ENCODE results near the gene SERPINB10. TPM values are rescaled to one million over a fixed set of nuclear protein-coding genes. Genes with fewer than 3 reads are reported as not detected.

The SERPINB10 gene
- total RNA-seq, 1 experiment from 2014 or later = not detected

- no peaks in the 10 kb centered on the region for H3F3A ChIP-seq (ENCODE audit: low read length, unreplicated experiment)
- POLR2A ChIA-PET (ENCODE audit: unreplicated experiment) = no interaction called here
- DNase-seq (no peak), ATAC-seq (no peak)
- no peaks in the 10 kb centered on the region for H3K27me3 ChIP-seq (ENCODE audit: low read length)
- H4K20me1 ChIP-seq (ENCODE audit: low read length) = no peaks in the 10 kb centered on the region
- no peaks in the 10 kb centered on the region for H3K36me3 ChIP-seq (ENCODE audit: low read depth, low read length)
- no peak overlapping the region for H2AFZ ChIP-seq (ENCODE audit: low read length)
- H3K9ac ChIP-seq (ENCODE audit: low read length) = no peak overlapping the region
- intact Hi-C loops (cut with micrococcal nuclease) = no loop called here
- no peaks in the 10 kb centered on the region for H3K9me3 ChIP-seq (ENCODE audit: low read length)
- no peaks in the 10 kb centered on the region for H3K79me2 ChIP-seq (ENCODE audit: low read length)
- no peak for TF ChIP-seq EZH2 (IDR thresholded peaks at IDR 0.05; ENCODE audit: low read length, unreplicated experiment)
- no peak for TF ChIP-seq CTCF (conservative IDR thresholded peaks at IDR 0.05; ENCODE audit: low read depth, low read length)
- TF ChIP-seq EZH2phosphoT487 (IDR thresholded peaks at IDR 0.05; ENCODE audit: borderline replicate concordance, low read length) = no peak
- H3K9me2 ChIP-seq (replicated peaks; ENCODE audit: low read length) = no peaks in the 10 kb centered on the region
- BruUV-seq (replicated peaks) = no TSS peak
- H3K4me2 ChIP-seq (ENCODE audit: low read length) = no peak overlapping the region
- CTCF ChIA-PET = no interaction called here
- H3K4me1 ChIP-seq (ENCODE audit: insufficient read depth, low read length) = peaks cover 3% of the 10 kb centered on the region; the same call in 1 of the 2 replicates
- H3K27ac ChIP-seq (ENCODE audit: low read length) = no peak overlapping the region
- H3K4me3 ChIP-seq (ENCODE audit: low read length) = no peak overlapping the region
Observed at GRCh38 chr18:63872586-63872985, 35.2 kb upstream of the SERPINB10 start.

- Histone ChIP-seq H3K4me2 (ENCODE audit: low read length) (no peak overlapping the region), H3F3A (ENCODE audit: low read length, unreplicated experiment) (peaks cover 2% of the 10 kb centered on the region), H2AFZ (ENCODE audit: low read length) (no peak overlapping the region), H3K27me3 (ENCODE audit: low read length) (no peaks in the 10 kb centered on the region), H3K4me1 (ENCODE audit: insufficient read depth, low read length) (peaks cover 20% of the 10 kb centered on the region), H3K4me3 (ENCODE audit: low read length) (no peak overlapping the region), H3K36me3 (ENCODE audit: low read depth, low read length) (no peaks in the 10 kb centered on the region), H3K9me3 (ENCODE audit: low read length) (no peaks in the 10 kb centered on the region), H3K27ac (ENCODE audit: low read length) (no peak overlapping the region), H4K20me1 (ENCODE audit: low read length) (no peaks in the 10 kb centered on the region), H3K9me2 (replicated peaks; ENCODE audit: low read length) (no peaks in the 10 kb centered on the region), H3K79me2 (ENCODE audit: low read length) (no peaks in the 10 kb centered on the region), H3K9ac (ENCODE audit: low read length) (no peak overlapping the region)
- DNase-seq (no peak), ATAC-seq (no peak)
- intact Hi-C loops (cut with micrococcal nuclease) = no loop called here
- POLR2A ChIA-PET (ENCODE audit: unreplicated experiment) = no interaction called here
- BruUV-seq (replicated peaks) = no TSS peak
- TF ChIP-seq EZH2phosphoT487 (IDR thresholded peaks at IDR 0.05; ENCODE audit: borderline replicate concordance, low read length) (no peak), EZH2 (IDR thresholded peaks at IDR 0.05; ENCODE audit: low read length, unreplicated experiment) (no peak), CTCF (conservative IDR thresholded peaks at IDR 0.05; ENCODE audit: low read depth, low read length) (no peak)
- CTCF ChIA-PET = no interaction called here
Observed at GRCh38 chr18:63878343-63878742, 29.4 kb upstream of the SERPINB10 start.

GRCh38 chr18:63878925-63879324, 28.8 kb upstream of the SERPINB10 start:
- H3K9me3 ChIP-seq (ENCODE audit: low read length) = no peaks in the 10 kb centered on the region
- ChIA-PET POLR2A (ENCODE audit: unreplicated experiment) (no interaction called here), CTCF (no interaction called here)
- no peaks in the 10 kb centered on the region for H3K36me3 ChIP-seq (ENCODE audit: low read depth, low read length)
- H3K9me2 ChIP-seq (replicated peaks; ENCODE audit: low read length) = no peaks in the 10 kb centered on the region
- H3K9ac ChIP-seq (ENCODE audit: low read length) = no peak overlapping the region
- TF ChIP-seq CTCF (conservative IDR thresholded peaks at IDR 0.05; ENCODE audit: low read depth, low read length) = no peak
- TF ChIP-seq EZH2phosphoT487 (IDR thresholded peaks at IDR 0.05; ENCODE audit: borderline replicate concordance, low read length) = no peak
- no peak for TF ChIP-seq EZH2 (IDR thresholded peaks at IDR 0.05; ENCODE audit: low read length, unreplicated experiment)
- H3K79me2 ChIP-seq (ENCODE audit: low read length) = no peaks in the 10 kb centered on the region
- intact Hi-C loops (cut with micrococcal nuclease) = no loop called here
- H3K4me1 ChIP-seq (ENCODE audit: insufficient read depth, low read length) = peaks cover 26% of the 10 kb centered on the region
- ATAC-seq (no peak), DNase-seq (no peak)
- no peak overlapping the region for H2AFZ ChIP-seq (ENCODE audit: low read length)
- no peaks in the 10 kb centered on the region for H3K27me3 ChIP-seq (ENCODE audit: low read length)
- peaks cover 2% of the 10 kb centered on the region for H3F3A ChIP-seq (ENCODE audit: low read length, unreplicated experiment)
- H3K27ac ChIP-seq (ENCODE audit: low read length) = no peak overlapping the region
- no peak overlapping the region for H3K4me3 ChIP-seq (ENCODE audit: low read length)
- no TSS peak for BruUV-seq (replicated peaks)
- H3K4me2 ChIP-seq (ENCODE audit: low read length) = no peak overlapping the region
- H4K20me1 ChIP-seq (ENCODE audit: low read length) = no peaks in the 10 kb centered on the region
